Breast epithelium (tissue), 4 donors: ENCODE results near the gene SPTLC2. TPM values are rescaled to one million over a fixed set of nuclear protein-coding genes. Genes with fewer than 3 reads are reported as not detected.

ENCODE experiments used
- DNase-seq, 2 donors: peaks; one replicate each; pipeline ENCODE4 v3.0.0-alpha.2; 2019; ENCODE audit warnings: low spot score in 2 of 2
- H3K27ac ChIP-seq, 2 donors: fragments of 200-600 bp; sonication (generic) in 1 of 2; one replicate each; pipeline ENCODE4 v1.5.1; 2016 to 2019; ENCODE audit warnings: mild to moderate bottlenecking in 1 of 2
- H3K27me3 ChIP-seq, 2 donors: fragments of 200-600 bp; sonication (generic) in 1 of 2; one replicate each; pipeline versions ENCODE4 v1.5.1 to v1.6.0; 2017 to 2019; ENCODE audit warnings: control low read depth in 1 of 2, mild to moderate bottlenecking in 1 of 2
- H3K36me3 ChIP-seq: fragments of 200-600 bp; one replicate; pipeline ENCODE4 v1.5.1; 2019
- H3K4me1 ChIP-seq, 2 donors: fragments of 200-600 bp; sonication (generic); one replicate each; pipeline ENCODE4 v1.5.1; 2016 to 2019; ENCODE audit warnings: control low read depth in 1 of 2
- H3K4me3 ChIP-seq, 3 donors: fragments of 200-600 bp; sonication (generic); 1 replicate in 2 of 3; 2 replicates in 1 of 3; pipeline ENCODE4 v1.5.1; 2016 to 2019; ENCODE audit warnings: mild to moderate bottlenecking in 3 of 3, moderate library complexity in 2 of 3
- H3K9me3 ChIP-seq, 2 donors: fragments of 200-600 bp; sonication (generic) in 1 of 2; one replicate each; pipeline ENCODE4 v1.5.1; 2016 to 2019; ENCODE audit warnings: control low read depth in 1 of 2
- CTCF ChIP-seq, 3 donors: fragments of 450-650 bp; IDR thresholded peaks; one replicate each; pipeline ENCODE4 v1.5.1; 2016 to 2017; ENCODE audit warnings: antibody characterized with exemption in 3 of 3, mild to moderate bottlenecking in 3 of 3, moderate library complexity in 3 of 3
- POLR2A ChIP-seq: fragments of 450-650 bp; IDR thresholded peaks from one replicate; pipeline ENCODE4 v1.6.1; 2016; ENCODE audit warnings: antibody characterized with exemption, mild to moderate bottlenecking, moderate library complexity
- POLR2AphosphoS5 ChIP-seq, 3 donors: sonication (generic); formaldehyde crosslinking; IDR thresholded peaks; one replicate each; pipeline ENCODE4 v1.6.1; 2017; ENCODE audit warnings: antibody characterized with exemption in 3 of 3
- intact Hi-C: fragments of 100-400 bp; cut with DNase I; formaldehyde crosslinking; loops from one replicate; pipeline ENCODE4 v1.15.1; 2023; ENCODE audit warnings: low total_unique reads
- total RNA-seq, 3 donors: library from RNA; depleted of rRNA; stranded (reverse); fragments of >200 nt; gene quantifications; one replicate each; pipeline ENCODE4 v1.1.0, GENCODE V29; 2016

SPTLC2 gene
- total RNA-seq, 3 donors from 2014 or later: 31.2 to 47.2 (median 42.6) TPM

DNA sequence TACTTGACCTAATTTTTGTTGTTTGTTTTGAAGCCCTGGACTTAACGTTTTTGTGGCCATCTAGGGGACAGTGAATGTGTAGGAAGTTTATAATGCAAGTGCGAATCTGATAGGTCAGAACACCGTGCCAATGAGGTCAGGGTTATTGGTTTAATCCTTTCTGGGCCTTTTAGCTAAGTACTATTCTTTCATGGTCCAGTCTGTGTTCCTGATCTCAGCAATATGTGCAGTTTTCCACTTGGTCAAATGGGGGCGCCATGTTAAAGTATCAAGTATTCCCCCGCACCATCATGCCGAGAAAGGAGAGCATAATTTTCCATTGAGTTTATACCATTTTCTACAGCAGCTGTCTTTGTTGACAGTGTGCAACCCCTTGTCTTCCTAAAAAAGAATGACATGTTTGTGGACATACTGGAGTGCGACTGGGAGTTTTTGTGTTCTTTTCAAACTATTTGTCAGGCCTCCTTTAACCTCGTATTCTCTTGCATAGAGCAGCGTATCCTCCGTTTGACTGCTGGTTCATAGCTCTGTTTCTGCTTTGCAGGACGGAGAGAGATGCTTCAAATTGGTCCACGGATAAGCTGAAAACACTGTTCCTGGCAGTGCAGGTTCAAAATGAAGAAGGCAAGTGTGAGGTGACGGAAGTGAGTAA is 157.2 kb downstream of the SPTLC2 start:
- H3K36me3 ChIP-seq: no peaks in the 10 kb centered on the region
- TF ChIP-seq CTCF (IDR thresholded peaks at IDR 0.05) (peak in 2 of 3 donors; percentile 20 to 25), POLR2AphosphoS5 (IDR thresholded peaks at IDR 0.05) (no peak), POLR2A (no peak)
- no peaks in the 10 kb centered on the region for H3K9me3 ChIP-seq
- no peak for DNase-seq
- no peak overlapping the region for H3K27ac ChIP-seq
- peak overlapping the region; percentile 90 to 99 (median 98) for H3K4me3 ChIP-seq
- peaks cover 0 to 20% of the 10 kb centered on the region in 2 donors for H3K4me1 ChIP-seq
- no peaks in the 10 kb centered on the region for H3K27me3 ChIP-seq
- intact Hi-C loops: no loop called here

GRCh38 chr14:77458249-77458950 is 158.0 kb downstream of the SPTLC2 start:
- no peak for DNase-seq
- Histone ChIP-seq H3K36me3 (no peaks in the 10 kb centered on the region), H3K9me3 (no peaks in the 10 kb centered on the region), H3K4me1 (peaks cover 0 to 20% of the 10 kb centered on the region in 2 donors), H3K4me3 (peak overlapping the region; percentile 90 to 99 (median 98)), H3K27me3 (no peaks in the 10 kb centered on the region), H3K27ac (peak overlapping the region; percentile 94 to 97)
- TF ChIP-seq CTCF (IDR thresholded peaks at IDR 0.05) (no peak), POLR2AphosphoS5 (IDR thresholded peaks at IDR 0.05) (no peak), POLR2A (no peak)
- intact Hi-C loops: no loop called here

- peak within 1 kb of the TSS; percentile 94 to 97 for H3K27ac ChIP-seq
- peaks cover 0 to 20% of the 10 kb centered on the region in 2 donors for H3K4me1 ChIP-seq
- H3K36me3 ChIP-seq: no peaks in the 10 kb centered on the region
- peak; percentile 93 to 97 for DNase-seq
- no peaks in the 10 kb centered on the region for H3K9me3 ChIP-seq
- intact Hi-C loops: no loop called here
- no peaks in the 10 kb centered on the region for H3K27me3 ChIP-seq
- peak in 2 of 3 donors; percentile 66 to 81 for TF ChIP-seq POLR2AphosphoS5 (IDR thresholded peaks at IDR 0.05)
- TF ChIP-seq POLR2A: no peak
- TF ChIP-seq CTCF (IDR thresholded peaks at IDR 0.05): no peak
- H3K4me3 ChIP-seq: peak within 1 kb of the TSS; percentile 90 to 99 (median 98)
Measured at GRCh38 chr14:77457522-77458248, 158.8 kb downstream of the SPTLC2 start, which contains the start of the genes AHSA1 and VIPAS39. Gene AHSA1 (plus strand): TSS chr14:77458093. CDS start chr14:77458190, 97 bp downstream. Gene VIPAS39 (minus strand): TSS chr14:77457601. CDS start chr14:77454102, 3,499 bp downstream.

DNA sequence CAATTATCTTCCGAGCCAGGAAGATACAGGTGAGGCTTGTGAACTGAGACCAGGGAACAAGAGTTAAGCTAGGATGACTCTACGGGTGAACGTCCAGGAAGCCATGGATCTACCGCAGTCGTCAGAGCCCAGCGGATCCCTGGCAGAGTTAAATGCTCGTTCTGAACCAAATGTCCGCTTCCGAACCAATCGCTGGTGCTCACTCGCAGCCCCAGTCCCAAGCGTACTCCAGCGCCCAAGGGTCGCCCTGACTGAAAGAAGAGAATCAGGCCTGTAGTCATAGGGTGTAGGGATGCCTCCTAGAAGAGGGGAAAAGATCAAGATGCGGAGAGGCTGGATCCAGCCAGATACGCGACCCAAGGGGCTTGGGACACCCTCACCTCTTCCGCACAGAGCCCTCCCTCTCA is 159.3 kb downstream of the SPTLC2 start:
- Histone ChIP-seq H3K27me3 (no peaks in the 10 kb centered on the region), H3K4me1 (peaks cover 0 to 20% of the 10 kb centered on the region in 2 donors), H3K36me3 (no peaks in the 10 kb centered on the region), H3K4me3 (peak overlapping the region; percentile 90 to 99 (median 98)), H3K27ac (peak overlapping the region; percentile 94 to 97), H3K9me3 (no peaks in the 10 kb centered on the region)
- no peak for TF ChIP-seq POLR2AphosphoS5 (IDR thresholded peaks at IDR 0.05)
- peak; percentile 46 for TF ChIP-seq POLR2A
- intact Hi-C loops: no loop called here
- no peak for DNase-seq

Other genes starting within 250 kb of the SPTLC2 start
- 10 to 100 TPM in 2 of 3 donors, 1 to 10 TPM in 1; 9.4 to 16.0 (median 14.4) TPM for gene TMED8, start 239.5 kb downstream of the SPTLC2 start, total RNA-seq
- gene SAMD15, start 239.3 kb downstream of the SPTLC2 start, total RNA-seq: 1 to 10 TPM in 2 of 3 donors, under 1 TPM in 1; 0.32 to 4.2 (median 2.0) TPM
- 1 to 10 TPM in 1 of 3 donors, under 1 TPM in 1, not detected in 1; 0.48 to 1.3 TPM for gene NOXRED1, start 193.1 kb downstream of the SPTLC2 start, total RNA-seq
- gene VIPAS39, start 159.0 kb downstream of the SPTLC2 start, total RNA-seq: 10 to 100 TPM; 14.7 to 25.9 (median 19.2) TPM
- 100 to 1,000 TPM in 2 of 3 donors, 10 to 100 TPM in 1; 81.0 to 121 (median 110) TPM for gene AHSA1, start 158.5 kb downstream of the SPTLC2 start, total RNA-seq
- gene ISM2, start 117.8 kb downstream of the SPTLC2 start, total RNA-seq: under 1 TPM in 2 of 3 donors, not detected in 1; 0.32 to 0.59 TPM
- gene ALKBH1, start 91.4 kb upstream of the SPTLC2 start, total RNA-seq: 10 to 100 TPM in 2 of 3 donors, 1 to 10 TPM in 1; 5.6 to 17.0 (median 12.8) TPM
- 100 to 1,000 TPM; 101 to 156 (median 153) TPM for gene SLIRP, start 91.5 kb upstream of the SPTLC2 start, total RNA-seq
- 10 to 100 TPM; 48.3 to 58.2 (median 54.4) TPM for gene SNW1, start 144.5 kb upstream of the SPTLC2 start, total RNA-seq
- 1 to 10 TPM; 4.6 to 8.3 (median 4.9) TPM for gene ADCK1, start 183.5 kb upstream of the SPTLC2 start, total RNA-seq